Stimulated activated naive CD8-positive, alpha-beta T cell treated with anti-CD3 and anti-CD28 coated beads, Interleukin-15, Interleukin-2, amounts not matched to agents 100 U/mL and 50 U/mL, for 24 hours (primary cell): Measurements from ENCODE around the gene C10orf62.
A peak's percentile ranks its signal among the peaks of the same experiment; 100 is the strongest.
"Not testable (repeated sequence)": the region's sequence is repeated elsewhere in the genome, so short reads cannot be mapped to it uniquely, and the experiment has no call there.

Experiments
- ATAC-seq: fragments of 150-1000 bp; cut with Tn5 transposase; one replicate; pipeline ENCODE4 v1.10.0; 2021
- DNase-seq: peaks from one replicate; pipeline ENCODE4 v3.0.0; 2021

C10orf62 gene

DNA sequence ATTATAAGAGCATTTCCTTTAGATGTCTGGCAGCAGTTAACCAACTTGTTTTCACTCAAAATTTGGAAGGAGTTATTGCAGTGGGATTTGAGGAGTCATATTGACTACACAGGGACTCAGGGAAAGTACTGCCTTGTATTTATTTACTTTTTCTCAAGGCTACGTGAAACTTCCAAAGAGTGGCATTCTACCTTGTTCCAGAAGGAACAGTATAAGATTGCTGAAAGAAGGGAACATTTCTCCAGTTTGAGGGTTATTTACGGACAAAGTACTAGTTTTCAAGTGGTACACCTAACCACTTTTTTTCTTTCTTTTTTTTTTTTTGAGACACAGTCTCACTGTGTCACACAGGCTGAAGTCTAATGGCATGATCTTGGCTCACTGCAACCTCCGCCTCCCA lies 38.7 kb downstream of the C10orf62 start:
- ATAC-seq (no peak), DNase-seq (no peak)

- DNase-seq (no peak), ATAC-seq (no peak)
Measured at GRCh38 chr10:97629289-97629688, 39.8 kb downstream of the C10orf62 start.

DNA sequence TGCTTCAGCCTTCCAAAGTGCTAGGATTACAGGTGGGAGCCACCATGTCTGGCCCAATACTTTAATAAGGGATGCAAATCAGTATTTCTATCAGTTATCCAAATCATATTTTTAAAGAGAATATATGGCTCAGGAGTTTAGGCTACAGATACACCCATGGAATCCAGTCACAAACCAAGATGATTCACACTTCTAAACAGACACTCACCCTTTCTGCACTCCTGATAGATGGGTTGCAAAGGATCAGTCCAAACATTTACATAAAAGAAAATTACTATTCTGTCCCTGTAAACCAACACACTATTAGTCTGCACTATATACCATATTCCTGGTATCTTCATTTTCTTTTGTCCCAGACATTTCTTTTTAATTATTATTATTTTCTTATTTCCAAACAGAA lies 41.6 kb downstream of the C10orf62 start:
- DNase-seq (no peak), ATAC-seq (no peak)

GRCh38 chr10:97632949-97633884 lies 43.7 kb downstream of the C10orf62 start, which contains the start of gene MORN4:
MORN4 (minus strand) TSS chr10:97633500; CDS start chr10:97619653, 13,847 bp downstream.
- peak; percentile 98 for ATAC-seq
- DNase-seq, result peak; percentile 92

DNA sequence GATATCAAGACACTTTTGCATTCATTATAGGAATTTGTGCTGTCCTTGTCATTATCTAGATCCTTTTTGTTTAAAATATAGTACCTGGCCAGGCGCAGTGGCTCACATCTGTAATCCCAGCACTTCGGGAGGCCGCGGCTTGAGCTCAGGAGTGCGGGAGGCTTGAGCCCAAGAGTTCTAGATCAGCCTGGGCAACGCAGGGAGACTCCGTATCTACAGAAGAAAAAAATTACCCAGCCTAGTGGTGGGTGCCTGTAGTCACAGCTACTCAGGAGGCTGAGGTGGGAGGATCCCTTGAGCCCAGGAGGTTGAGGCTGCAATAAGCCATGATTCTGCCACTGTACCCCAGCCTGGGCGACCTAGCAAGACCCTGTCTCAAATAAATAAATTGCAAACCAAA lies 44.4 kb downstream of the C10orf62 start:
- DNase-seq, result peak; percentile 14
- peak; percentile 38 for ATAC-seq

- no peak for DNase-seq
- ATAC-seq, result no peak
Measured at GRCh38 chr10:97635577-97635976, 46.1 kb downstream of the C10orf62 start.

DNA sequence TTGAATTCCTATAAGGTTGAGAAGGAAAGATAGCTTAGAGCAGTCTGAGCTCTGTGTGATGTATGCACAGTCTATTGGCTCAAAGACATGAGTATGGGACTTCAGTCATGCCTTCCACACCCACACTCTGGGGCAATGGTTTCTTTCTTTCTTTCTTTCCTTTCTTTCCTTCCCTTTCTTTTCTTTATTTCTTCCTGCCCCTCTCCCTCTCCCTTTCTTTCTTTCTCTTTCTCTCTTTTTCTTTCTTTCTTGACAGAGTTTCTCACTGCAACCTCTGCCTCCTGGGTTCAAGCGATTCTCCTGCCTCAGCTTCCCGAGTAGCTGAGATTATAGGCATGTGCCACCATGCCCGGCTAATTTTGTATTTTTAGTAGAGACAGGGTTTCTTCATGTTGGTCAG lies 49.6 kb downstream of the C10orf62 start:
- ATAC-seq, result not testable (repeated sequence)

DNA sequence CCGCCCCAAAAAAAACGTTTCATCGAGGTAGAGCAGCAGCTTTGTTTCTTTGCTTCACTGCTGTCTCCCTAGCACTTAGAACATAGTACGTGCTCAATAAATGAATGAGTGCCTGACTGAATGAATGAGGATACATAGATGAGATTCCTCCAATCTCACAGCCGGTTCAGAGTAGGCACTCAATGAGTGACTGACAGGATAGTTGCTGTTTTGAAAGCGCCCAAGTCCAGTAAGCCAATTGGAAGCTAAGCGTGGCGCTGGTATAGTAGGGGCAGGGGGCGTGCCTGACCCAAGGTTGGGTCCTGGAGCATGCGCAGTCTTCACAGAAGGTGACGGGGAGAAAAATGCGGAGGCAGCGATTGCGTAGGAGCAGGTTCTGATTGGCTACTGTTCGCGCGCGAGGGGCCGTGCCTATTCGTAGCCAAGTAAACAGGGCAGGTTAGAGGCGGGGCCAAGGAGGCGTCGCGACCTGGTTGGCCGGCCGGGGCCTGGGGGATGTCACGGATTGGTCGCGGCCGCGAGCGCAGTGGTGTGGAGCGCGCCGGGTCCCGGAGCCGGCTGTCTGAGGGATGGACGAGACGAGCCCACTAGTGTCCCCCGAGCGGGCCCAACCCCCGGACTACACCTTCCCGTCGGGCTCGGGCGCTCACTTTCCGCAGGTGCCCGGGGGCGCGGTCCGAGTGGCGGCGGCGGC lies 50.8 kb downstream of the C10orf62 start, which contains the start of gene PI4K2A:
TSS of gene PI4K2A (plus strand) at position 498 of the 694 bp plus-strand sequence. CDS start at position 570, 72 bp downstream.
- DNase-seq (peak; percentile 99), ATAC-seq (peak; percentile 100)

More for the DNA sequence above, 49.6 kb downstream of the C10orf62 start:
- not testable (repeated sequence) for DNase-seq
